GOT3 (cell line): ENCODE data around the gene CNN1.
"Not testable (repeated sequence)": the region's sequence is repeated elsewhere in the genome, so short reads cannot be mapped to it uniquely, and the experiment has no call there.

Experiments
- DNase-seq: peaks from one replicate; lab custom pipeline; 2025; ENCODE audit warnings: mixed read lengths; lab: John Stamatoyannopoulos, UW

CNN1 gene

DNA sequence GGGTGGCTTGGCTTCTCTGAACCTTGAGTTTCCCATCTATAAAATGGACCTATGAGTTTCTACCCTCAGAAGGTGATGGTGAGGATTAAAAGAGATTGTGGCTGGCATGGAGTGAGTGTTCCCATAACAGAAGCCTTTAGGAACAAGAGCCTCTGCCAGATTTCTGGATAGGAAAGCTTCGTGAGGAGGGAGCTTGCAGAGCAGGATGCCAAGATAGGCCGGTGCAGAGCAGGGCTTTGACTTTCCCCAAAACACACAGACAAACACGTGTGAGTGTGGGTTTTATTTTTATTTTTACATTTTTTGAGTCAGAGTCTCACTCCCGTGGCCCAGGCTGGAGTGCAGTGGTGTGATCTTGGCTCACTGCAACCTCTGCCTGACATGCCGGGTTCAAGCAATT is 3.7 kb upstream of the CNN1 start:
- DNase-seq, result no peak

DNA sequence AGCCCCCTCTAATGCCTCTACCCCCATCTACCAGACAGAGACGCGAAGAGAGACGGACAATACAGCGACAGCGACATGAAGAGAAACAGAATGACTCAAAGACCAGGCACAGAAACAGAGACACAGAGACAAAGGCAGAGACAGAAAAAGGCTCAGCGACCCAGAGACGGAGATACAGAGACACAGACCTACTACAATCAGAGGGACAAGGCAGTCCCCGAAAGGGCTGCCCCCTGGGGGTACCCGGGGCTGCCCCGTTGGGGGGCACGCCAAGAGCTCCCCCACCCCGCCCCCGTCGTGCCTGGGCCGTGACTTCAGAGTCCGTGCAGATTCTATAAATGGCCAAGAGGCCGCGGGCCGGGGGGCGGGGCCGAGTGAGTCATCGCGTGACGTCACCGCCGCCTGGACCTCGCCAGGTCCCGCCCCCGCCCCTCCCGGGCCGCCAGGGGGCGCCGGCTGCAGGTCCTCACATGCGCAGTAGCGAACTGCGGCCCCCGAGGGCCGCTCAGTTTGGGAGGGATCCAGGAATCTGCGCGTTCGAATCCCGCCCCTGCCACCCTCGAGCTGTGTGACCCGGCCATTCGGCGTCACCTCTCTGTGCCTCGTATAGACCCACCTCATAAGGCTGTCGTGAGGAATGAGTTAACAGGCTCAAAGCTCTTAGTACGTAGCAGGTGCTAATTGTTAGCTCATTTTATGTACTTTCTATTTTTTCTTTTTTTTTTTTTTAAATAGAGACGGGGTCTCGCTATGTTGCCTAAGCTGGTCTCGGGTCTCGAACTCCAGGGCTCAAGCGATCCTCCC is 2.7 kb upstream of the CNN1 start:
- DNase-seq, result peak; percentile 75

DNA sequence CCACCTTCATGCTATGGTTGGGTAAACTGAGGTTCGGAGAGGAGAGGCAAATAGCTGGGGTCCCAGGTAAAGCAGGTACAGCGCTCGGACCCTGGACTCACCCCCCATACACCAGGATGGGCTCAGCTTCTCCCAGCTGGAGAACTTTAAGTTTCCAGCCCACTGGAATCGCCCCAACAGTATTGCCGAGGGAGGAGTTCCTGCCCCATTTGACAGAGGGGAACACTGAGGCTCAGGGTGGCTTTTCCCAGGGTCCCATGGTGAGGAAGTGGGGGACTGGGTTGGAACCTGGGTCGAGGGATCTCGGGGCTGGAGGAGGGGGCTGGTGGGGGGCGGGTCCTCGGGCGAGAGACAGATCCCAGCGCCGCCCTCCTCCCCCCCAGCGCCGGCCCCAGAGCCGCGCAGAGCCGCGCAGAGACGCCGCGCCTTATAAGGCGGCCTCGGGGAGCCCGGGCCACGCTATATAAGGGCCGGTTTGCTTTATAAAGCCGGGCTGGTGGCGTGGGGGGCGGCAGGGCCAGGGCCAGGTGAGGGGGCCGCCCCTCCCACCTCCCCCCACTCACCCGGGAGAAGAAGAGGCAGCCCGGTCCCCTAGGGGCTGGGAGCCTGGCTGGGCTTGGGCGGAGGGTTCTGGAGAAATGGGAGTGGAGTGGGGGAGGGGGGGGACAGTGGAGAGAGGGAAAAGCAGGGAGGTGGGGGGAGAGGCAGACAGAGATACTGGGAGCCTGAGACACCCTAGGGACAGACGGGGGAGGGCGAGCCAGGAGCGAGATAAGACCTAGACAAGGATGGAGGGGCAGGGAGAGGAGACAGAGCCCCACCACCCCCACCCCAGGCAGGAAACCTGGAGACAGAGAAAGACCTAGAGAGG is 1.1 kb downstream of the CNN1 start:
- no peak for DNase-seq

DNA sequence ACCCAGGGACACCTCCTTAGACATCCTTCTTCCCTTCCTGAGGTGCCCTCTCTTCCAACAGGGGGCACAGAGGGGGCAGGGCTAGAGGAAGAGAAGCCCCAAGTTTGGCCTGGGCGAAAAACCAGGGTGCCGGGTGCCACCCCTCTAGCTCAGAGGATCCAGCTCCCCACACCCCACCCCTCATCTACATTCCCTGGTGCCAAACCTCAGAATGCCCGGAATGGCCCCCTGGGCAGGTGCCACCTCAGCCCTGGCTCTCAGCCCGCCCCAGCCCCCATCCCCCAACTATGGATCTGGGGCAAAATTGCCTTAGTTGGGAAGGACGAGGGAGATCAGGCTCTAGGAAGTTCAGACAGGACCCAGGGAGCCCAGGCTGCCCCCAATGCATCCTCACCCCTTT is 2.0 kb downstream of the CNN1 start:
- DNase-seq, result no peak

DNA sequence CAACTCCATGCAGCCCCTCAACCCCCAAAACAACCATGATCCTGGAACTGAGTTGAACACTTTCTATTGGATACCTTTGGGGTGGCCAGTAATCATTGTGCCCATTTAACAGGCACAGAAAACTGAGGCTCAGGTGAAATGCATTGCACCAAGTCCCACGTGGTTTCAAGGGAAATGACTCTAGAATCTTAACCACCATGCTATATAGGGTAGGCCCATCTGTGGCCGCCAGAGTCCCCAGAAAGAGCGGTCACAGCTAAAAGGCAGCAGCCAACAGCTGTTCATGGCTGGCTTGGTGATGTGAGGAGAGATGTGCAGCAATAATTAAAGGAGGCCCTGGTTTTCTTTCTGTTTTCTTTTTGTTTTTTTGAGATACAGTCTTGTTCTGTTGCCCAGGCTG is 2.6 kb downstream of the CNN1 start:
- no peak for DNase-seq

DNA sequence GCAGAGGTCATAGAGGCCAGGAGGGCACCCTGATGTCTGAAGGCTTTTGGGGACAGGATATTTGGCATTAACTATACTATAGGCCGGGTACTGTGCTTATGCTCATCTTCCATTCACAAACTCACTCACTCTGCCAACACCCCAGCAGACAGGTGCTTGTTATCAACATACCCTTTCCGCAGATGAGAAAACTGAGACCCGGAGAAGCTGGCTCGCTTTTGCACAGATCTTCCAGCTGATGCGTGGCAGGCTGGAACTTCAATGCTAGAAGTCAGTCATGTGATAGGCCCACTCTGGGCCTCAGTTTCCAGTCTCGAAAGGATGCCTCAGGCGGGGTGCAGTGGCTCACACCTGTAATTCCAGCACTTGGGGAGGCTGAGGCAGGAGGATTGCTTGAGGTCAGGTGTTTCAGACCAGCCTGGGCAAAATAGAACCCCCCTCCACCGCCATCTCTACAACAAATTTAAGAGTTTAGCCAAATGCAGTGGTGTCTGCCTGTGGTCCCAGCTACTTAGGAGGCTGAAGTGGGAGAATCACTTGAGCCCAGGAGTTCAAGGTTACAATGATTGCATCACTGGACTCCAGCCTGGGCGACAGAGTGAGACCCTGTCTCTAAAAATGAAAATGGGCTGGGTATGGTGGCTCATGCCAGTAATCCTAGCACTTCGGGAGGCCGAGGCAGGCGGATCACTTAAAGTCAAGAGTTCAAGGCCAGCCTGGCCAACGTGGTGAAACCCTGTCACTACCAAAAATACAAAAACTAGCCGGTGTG is 9.5 kb downstream of the CNN1 start:
- DNase-seq, result no peak

DNA sequence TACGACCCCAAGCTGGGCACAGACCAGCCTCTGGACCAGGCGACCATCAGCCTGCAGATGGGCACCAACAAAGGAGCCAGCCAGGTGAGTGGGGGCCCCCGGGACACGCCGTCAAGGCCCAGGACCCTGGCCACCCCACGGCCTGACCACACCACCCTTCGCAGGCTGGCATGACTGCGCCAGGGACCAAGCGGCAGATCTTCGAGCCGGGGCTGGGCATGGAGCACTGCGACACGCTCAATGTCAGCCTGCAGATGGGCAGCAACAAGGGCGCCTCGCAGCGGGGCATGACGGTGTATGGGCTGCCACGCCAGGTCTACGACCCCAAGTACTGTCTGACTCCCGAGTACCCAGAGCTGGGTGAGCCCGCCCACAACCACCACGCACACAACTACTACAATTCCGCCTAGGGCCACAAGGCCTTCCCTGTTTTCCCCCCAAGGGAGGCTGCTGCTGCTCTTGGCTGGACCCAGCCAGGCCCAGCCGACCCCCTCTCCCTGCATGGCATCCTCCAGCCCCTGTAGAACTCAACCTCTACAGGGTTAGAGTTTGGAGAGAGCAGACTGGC is 10.8 kb downstream of the CNN1 start:
- no peak for DNase-seq

DNA sequence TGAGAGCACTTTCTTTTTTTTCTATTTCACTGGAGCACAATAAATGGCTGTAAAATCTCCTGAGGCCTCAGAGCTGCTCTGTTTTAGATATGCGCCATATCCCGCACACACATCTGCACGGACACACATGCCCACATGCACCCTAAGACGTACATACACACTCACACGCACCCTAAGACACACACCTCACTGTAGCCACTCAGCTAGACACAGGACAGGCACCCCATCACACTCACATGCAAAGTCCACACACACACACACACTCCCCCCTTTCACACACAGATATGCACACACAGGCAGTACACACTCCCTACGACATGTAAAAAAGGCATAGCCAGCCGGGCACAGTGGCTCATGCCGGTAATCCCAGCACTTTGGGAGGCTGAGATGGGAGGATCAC is 11.6 kb downstream of the CNN1 start:
- no peak for DNase-seq

DNA sequence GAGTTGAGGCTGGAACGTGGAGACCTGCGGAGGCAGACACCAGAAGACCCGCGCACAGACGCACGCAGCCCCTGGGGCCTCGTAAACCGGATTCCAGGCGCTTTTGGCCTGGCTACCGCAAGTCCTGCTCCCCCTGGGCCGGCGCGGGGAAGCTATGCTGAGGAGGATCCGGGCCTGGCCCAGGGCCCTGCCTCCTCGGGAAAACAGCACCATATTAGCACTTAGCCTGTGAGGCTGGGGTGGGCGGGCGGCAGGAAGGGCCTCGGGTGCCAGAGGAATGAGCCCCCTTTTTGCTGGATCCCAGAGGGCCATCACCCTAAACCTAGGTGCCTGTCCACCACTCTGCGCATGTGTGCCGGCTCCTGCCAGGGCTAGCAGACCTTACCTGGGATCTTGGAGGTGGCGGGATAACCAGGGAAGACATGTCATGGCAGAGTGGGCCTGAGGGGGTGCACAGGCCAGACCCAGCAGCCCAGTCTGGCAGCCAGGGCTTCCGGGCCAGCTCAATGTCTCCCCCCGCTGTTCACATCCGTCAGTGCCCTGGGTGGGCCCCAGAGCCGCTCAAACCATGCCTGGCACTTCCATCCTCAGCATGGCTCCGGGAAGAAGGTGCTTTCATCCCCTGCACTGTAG is 13.1 kb downstream of the CNN1 start:
- no peak for DNase-seq

DNA sequence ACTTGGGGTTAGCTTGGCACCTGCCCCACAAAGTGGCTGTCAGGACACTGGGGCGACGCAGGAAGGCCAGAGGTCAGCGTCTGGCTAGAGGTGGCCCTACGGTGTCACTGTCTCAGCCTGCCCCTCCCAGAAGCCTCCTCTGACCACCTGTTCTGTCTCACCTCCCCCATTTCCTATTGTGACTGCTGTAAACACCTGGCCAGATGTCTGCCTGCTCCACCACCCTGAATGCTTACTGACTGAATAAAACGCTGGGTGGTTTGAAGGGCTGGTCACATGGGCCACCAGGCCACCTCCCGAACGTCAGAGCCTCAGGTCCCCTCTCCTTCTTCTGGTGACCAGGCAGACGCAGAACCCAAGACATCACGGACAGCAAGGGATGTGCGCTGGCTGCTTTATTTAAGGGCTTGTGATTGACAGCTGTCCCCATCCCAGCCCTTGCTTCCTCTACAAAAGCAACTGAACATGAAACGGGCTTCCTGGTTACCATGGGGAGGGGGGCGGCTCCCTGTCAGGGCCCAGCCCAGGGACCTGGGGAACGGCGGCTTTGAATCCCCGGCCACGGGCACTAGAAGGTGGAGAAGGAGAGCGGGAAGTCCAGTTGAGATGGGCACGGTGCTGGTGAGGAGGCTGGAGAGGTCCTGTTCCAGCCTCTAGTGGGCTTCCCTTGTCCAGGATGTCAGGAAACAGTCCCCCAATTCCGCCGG is 14.2 kb downstream of the CNN1 start:
- DNase-seq, result no peak

DNA sequence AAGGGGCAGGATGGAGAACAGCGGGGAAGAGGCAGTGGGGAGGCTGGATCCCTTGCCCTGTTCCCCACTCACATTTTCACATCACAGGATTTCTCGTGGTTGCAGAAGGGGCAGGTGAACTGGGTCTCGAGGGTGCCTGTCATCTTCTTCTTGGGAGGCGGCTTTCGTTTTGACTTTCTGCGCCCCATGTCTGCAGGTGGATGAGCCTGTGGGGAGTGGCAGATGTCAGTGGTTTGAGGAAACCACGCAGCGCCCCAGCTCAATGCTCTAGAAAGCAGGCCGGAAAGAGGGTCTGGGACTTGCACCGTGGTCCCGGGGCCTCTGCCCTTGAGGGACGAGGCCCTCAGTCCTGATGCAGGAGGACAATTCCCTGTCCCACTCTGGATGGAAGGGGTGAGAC is 15.5 kb downstream of the CNN1 start:
- DNase-seq, result no peak

DNA sequence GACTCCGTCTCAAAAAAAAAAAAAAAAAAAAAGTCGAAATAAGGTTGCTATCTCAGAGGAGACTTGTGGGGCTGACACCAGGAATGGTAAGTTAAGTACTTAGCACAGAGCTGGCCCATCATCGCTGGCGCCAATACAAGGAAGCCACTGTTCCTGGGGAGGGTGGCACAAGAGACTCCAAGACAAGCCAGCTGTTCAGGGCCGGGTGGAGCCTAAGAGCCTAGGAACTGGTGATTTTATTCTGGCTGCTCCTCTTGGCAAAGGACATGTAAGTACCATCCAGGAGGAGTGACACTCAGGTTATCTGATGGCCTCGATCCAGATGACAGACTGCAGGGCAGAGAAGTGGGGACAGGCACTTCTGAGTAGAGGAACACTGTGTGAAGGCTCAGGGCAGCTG is 16.6 kb downstream of the CNN1 start:
- no peak for DNase-seq

DNA sequence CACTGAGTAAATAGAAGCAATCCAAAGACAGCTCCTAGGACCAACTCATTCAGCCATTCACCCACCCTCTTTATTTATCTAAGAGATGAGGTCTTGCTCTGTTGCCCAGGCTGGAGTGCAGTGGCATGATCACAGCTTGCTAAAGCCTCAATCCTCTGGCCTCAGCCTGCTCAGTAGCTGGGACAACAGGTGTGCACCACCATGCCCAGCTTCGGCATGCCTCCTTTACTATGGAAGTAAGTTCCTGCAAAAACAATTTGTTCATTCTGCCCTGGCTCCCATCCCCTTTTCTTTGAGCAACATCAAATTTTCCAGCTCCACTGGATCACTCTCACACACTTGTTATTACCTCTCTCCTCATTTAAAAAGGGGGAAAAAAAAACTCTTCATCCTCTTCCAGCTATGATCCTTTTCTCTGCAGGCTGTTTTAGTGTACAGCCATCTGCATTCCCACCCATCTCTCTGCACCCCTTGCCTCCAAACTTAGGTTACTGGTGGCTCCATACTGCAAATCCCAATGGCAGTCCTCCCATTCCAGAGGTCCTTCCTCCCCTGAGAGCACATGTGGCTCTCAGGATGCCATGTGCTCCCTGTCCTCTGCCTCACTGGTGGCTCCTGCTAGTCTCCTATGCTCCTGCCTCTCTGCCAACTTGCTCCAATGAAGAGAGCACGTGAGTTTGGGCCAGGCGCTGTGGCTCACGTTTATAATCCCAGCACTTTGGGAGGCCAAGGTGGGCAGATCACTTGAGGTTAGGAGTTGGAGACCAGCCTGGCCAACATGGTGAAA is 18.2 kb downstream of the CNN1 start:
- DNase-seq, result no peak

DNA sequence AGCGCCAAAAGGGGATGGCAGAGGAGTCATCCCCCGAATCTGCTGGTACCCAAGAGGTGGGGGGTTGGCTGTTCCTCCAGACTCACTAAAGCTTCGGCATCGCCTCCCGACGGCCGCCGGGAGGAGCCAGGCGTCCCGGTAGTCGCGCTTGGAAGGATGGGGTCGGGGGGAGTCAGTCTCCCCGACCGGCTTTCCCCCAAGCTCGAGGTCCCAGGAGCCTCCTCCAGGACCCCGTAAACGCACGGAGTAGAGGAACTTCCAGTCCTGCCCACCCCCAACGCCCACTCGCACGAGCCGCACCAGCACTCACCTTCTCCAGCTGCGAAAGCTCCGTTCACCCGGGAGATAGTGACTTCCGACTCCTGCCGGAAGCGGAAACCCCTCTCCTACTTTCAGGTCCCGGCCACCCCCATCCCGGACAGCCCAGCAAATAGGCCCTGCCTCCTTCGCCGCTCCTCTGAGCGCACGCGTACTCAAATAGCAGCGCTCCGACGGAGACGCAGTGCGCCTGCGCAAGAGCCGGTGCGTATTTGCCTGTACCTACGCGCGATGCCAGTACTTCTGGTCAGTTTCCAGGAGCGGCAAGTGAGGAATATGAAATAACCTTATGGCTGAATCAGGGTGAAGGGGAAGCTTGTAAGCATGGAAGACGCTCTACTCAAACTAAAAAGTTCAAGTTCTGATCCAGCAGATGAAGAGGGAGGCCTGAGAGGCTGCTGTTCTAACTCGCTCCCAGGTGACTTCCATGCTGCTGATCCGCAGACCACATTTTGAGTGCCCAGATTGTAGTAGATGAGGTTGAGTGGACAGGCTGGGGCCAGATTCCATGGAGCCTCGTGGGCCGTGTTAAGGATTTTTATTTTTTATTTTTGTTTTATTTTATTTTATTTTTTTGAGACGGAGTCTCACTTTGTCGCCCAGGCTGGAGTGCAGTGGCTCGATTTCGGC is 20.5 kb downstream of the CNN1 start, which contains the start of gene ELOF1:
Gene ELOF1 (minus strand): TSS at position 350 of the 948 bp plus-strand sequence. CDS start 4,883 bp downstream, outside the sequence.
- peak; percentile 86 for DNase-seq

DNA sequence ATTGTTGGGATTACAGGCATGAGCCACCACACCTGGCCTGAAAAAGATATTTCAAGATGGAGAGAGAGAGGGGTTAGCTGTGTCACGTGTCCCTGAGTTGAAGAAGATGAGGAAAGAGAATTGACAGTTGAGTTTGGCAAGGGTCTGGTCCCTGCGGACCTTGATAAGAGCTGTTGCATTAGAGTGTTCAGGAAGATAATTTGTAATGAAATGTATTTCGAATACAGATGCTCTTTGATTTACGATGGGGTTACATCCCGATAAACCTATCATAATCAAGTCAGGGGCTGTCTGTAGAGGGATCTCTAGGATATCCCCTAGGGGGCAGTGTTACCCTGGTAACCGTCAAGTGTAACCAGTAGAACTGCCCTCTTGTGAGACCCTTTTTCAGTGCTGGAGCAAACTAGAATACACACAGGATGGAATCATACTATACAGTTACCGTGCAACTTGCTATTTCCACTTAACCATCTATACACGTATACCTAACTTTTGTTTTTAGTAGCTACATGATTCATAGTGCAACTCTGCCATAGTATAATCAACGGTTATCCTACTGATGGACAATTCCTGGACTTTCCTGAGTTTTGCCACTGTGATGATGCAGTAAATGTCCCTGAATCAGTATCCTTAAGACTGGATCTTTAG is 21.9 kb downstream of the CNN1 start:
- DNase-seq, result no peak

DNA sequence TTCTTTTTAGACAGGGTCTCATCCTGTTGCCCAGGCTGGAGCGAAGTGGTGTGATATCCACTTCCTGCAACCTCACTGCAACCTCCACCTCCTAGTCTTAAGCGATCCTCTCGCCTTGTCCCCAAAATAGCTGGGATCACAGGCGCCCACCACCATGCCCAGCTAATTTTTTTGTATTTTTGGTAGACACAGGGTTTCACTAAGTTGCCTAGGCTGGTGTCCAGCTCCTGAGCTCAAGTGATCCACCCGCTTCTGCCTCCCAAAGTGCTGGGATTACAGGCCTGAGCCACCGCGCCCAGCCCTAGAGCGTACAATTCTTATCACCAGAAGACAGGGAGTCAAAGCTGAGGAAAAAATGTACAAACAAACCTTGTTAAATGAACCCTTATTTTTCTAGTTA is 24.9 kb downstream of the CNN1 start:
- no peak for DNase-seq

DNA sequence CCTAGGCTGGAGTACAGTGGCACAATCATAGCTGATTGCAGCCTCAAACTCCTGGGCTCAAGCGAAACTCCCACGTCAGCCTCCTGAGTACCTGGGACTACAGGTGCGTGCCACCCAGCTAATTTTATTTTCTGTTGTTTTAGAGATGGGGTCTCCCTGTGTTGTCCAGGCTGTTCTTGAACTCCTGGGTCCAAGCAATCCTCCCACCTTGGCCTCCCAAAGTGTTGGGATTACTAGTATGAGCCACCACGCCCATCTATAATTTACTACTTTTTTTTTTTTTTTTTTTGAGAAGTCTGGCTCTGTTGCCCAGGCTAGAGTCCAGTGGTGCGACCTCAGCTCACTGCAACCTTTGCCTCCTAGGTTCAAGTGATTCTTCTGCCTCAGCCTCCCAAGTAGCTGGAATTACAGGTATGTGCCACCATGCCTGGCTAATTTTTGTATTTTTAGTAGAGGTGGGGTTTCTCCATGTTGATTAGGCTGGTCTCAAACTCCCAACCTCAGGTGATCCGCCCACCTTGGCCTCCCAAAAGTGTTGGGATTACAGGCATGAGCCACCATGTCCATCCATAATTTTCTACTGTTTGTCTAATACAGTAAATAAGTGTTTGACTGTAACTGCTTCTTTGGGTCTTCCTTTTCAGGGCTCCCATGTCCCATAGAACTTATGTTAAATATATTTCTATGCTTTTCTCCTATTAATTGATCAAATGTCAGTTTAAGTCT is 25.6 kb downstream of the CNN1 start:
- DNase-seq, result not testable (repeated sequence)

DNA sequence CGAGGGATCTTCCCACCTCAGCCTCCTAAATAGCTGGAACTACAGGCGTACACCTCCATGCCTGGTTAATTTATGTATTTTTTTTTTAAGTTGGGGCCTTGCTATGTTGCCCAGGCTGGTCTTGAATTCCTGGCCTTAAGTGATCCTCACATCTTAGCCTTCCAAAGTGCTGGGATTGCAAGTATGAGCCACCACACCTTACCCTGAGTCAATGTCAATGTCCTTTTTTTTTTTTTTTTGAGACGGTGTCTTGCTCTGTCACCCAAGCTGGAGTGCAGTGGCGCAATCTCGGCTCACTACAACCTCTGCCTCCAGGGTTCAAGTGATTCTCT is 27.0 kb downstream of the CNN1 start:
- DNase-seq, result not testable (repeated sequence)
